Raji (cell line): ENCODE measurements around the gene ITPR3.

Source experiments
- POLR2A ChIP-seq: IDR thresholded peaks from 2 replicates; pipeline ENCODE4 v1.6.1; 2011; ENCODE audit warnings: low read depth, low read length, control low read depth; ENCODE audit not compliant: insufficient read depth

The ITPR3 gene

GRCh38 chr6:33621711-33622388, 728 bp downstream of the ITPR3 start:
- no peak; the same call in 1 of the 2 replicates for TF ChIP-seq POLR2A

GRCh38 chr6:33622456-33623431, 1.6 kb downstream of the ITPR3 start:
- TF ChIP-seq POLR2A, result no peak

GRCh38 chr6:33623895-33624381, 2.8 kb downstream of the ITPR3 start:
- no peak for TF ChIP-seq POLR2A

GRCh38 chr6:33624856-33625255, 3.7 kb downstream of the ITPR3 start:
- TF ChIP-seq POLR2A, result no peak

GRCh38 chr6:33627876-33628275, 6.8 kb downstream of the ITPR3 start:
- no peak for TF ChIP-seq POLR2A

- peak; percentile 30; the same call in 1 of the 2 replicates for TF ChIP-seq POLR2A
Measured at GRCh38 chr6:33628401-33628964, 7.4 kb downstream of the ITPR3 start.

- TF ChIP-seq POLR2A, result no peak
Measured at GRCh38 chr6:33630014-33630413, 8.9 kb downstream of the ITPR3 start.

GRCh38 chr6:33631971-33632557, 10.9 kb downstream of the ITPR3 start:
- TF ChIP-seq POLR2A, result no peak

- TF ChIP-seq POLR2A, result no peak
Measured at GRCh38 chr6:33632558-33633039, 11.5 kb downstream of the ITPR3 start.

- no peak for TF ChIP-seq POLR2A
Measured at GRCh38 chr6:33633084-33633461, 12.0 kb downstream of the ITPR3 start.

GRCh38 chr6:33633462-33634158, 12.5 kb downstream of the ITPR3 start:
- no peak for TF ChIP-seq POLR2A

GRCh38 chr6:33634161-33634727, 13.1 kb downstream of the ITPR3 start:
- TF ChIP-seq POLR2A, result no peak

GRCh38 chr6:33634946-33635345, 13.8 kb downstream of the ITPR3 start:
- TF ChIP-seq POLR2A, result no peak

- TF ChIP-seq POLR2A, result no peak
Measured at GRCh38 chr6:33636655-33637054, 15.5 kb downstream of the ITPR3 start.
